ENCODE measurements around the gene OXA1L. TPM values are rescaled to one million over a fixed set of nuclear protein-coding genes. Genes with fewer than 3 reads are reported as not detected.

OXA1L gene
- total RNA-seq, 1 experiment from 2014 or later, result 138 TPM

DNA sequence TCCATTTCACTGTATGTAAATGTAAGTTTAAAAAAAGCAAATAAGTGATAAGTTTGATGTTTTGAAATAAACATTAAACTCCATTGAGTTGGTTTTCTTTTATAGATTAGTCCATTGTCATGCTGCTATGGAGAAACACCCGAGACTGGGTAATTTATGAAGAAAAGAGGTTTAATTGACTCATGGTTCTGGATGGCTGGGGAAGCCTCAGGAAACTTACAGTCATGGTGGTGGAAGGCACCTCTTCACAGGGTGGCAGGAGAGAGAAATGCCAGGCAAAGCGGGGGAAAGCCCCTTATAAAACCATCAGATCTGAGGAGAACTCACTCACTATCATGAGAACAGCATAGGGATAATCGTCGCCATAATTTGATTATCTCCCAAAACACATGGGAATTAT lies 48.4 kb upstream of the OXA1L start (continued):
- TF ChIP-seq PREB (CRISPR knock-in tag; IDR thresholded peaks at IDR 0.05; ENCODE audit: borderline replicate concordance) (no peak), MXD4 (CRISPR knock-in tag; IDR thresholded peaks at IDR 0.05; ENCODE audit: borderline replicate concordance) (no peak), CREB1 (CRISPR knock-in tag; IDR thresholded peaks at IDR 0.05) (no peak)

DNA sequence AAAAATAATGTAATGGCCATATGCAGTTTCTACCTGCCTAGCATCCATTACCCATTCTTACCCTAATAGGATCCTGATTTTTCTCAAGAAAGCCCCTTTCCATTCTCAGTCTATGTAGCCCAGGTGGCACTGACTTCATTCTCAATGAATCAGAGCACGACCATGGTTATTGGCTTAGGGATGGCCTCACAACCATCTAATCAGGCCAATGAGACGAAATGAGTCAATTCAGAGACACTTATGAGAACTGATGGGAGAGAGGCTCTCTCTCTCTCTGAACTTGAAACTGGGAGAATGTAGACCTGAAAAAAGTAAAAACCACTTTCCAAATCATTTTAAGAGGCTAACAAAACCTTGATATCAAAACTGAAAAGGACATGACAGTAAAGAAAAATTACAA lies 45.3 kb upstream of the OXA1L start:
- no peak overlapping the region for H3K4me3 Mint-ChIP-seq

More for the DNA sequence above, 45.3 kb upstream of the OXA1L start:
- Mint-ChIP-seq H3K9me3 (peaks cover 13% of the 10 kb centered on the region; the same call in 1 of the 2 replicates), H3K27me3 (ENCODE audit: low read depth) (no peaks in the 10 kb centered on the region; the same call in 1 of the 2 replicates), H3K4me1 (peaks cover 6% of the 10 kb centered on the region; the same call in 1 of the 2 replicates), H3K27ac (no peak overlapping the region), H3K36me3 (no peaks in the 10 kb centered on the region)
- POLR2A ChIA-PET, result no interaction called here
- no peak for DNase-seq (ENCODE audit: low spot score)
- no peak for ATAC-seq
- CTCF ChIA-PET, result no interaction called here
- TF ChIP-seq ZNF317 (CRISPR knock-in tag; IDR thresholded peaks at IDR 0.05; ENCODE audit: borderline replicate concordance, low read depth) (no peak), OVOL2 (CRISPR knock-in tag; IDR thresholded peaks at IDR 0.05; ENCODE audit: borderline replicate concordance) (no peak), SP1 (CRISPR knock-in tag; conservative IDR thresholded peaks at IDR 0.05) (no peak), GTF2I (CRISPR knock-in tag; conservative IDR thresholded peaks at IDR 0.05) (no peak), AFF4 (CRISPR knock-in tag; IDR thresholded peaks at IDR 0.05; ENCODE audit: borderline replicate concordance) (no peak), ZNF425 (CRISPR knock-in tag; conservative IDR thresholded peaks at IDR 0.05) (no peak), SMAD4 (CRISPR knock-in tag; IDR thresholded peaks at IDR 0.05) (no peak), GRHL2 (CRISPR knock-in tag; IDR thresholded peaks at IDR 0.05; ENCODE audit: insufficient replicate concordance, severe bottlenecking) (no peak), E2F5 (CRISPR knock-in tag; IDR thresholded peaks at IDR 0.05) (no peak), ZNF396 (CRISPR knock-in tag; IDR thresholded peaks at IDR 0.05; ENCODE audit: borderline replicate concordance) (no peak), CDX4 (CRISPR knock-in tag; IDR thresholded peaks at IDR 0.05; ENCODE audit: borderline replicate concordance) (no peak), ZBTB43 (CRISPR knock-in tag; IDR thresholded peaks at IDR 0.05) (no peak), ZNF416 (CRISPR knock-in tag; IDR thresholded peaks at IDR 0.05) (no peak), ZNF219 (CRISPR knock-in tag; IDR thresholded peaks at IDR 0.05; ENCODE audit: borderline replicate concordance) (no peak), CBFB (CRISPR knock-in tag; IDR thresholded peaks at IDR 0.05; ENCODE audit: low read depth) (no peak), KAT7 (CRISPR knock-in tag; IDR thresholded peaks at IDR 0.05; ENCODE audit: borderline replicate concordance) (no peak)
- TF ChIP-seq, protein P1, sequence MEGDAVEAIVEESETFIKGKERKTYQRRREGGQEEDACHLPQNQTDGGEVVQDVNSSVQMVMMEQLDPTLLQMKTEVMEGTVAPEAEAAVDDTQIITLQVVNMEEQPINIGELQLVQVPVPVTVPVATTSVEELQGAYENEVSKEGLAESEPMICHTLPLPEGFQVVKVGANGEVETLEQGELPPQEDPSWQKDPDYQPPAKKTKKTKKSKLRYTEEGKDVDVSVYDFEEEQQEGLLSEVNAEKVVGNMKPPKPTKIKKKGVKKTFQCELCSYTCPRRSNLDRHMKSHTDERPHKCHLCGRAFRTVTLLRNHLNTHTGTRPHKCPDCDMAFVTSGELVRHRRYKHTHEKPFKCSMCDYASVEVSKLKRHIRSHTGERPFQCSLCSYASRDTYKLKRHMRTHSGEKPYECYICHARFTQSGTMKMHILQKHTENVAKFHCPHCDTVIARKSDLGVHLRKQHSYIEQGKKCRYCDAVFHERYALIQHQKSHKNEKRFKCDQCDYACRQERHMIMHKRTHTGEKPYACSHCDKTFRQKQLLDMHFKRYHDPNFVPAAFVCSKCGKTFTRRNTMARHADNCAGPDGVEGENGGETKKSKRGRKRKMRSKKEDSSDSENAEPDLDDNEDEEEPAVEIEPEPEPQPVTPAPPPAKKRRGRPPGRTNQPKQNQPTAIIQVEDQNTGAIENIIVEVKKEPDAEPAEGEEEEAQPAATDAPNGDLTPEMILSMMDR (IDR thresholded peaks at IDR 0.05), result no peak

Data from WTC11 (cell line).